ENCODE data around the gene DGAT2. TPM values are rescaled to one million over a fixed set of nuclear protein-coding genes. Genes with fewer than 3 reads are reported as not detected.

The DGAT2 gene
- total RNA-seq, 1 experiment from 2014 or later, result 2.8 TPM

DNA sequence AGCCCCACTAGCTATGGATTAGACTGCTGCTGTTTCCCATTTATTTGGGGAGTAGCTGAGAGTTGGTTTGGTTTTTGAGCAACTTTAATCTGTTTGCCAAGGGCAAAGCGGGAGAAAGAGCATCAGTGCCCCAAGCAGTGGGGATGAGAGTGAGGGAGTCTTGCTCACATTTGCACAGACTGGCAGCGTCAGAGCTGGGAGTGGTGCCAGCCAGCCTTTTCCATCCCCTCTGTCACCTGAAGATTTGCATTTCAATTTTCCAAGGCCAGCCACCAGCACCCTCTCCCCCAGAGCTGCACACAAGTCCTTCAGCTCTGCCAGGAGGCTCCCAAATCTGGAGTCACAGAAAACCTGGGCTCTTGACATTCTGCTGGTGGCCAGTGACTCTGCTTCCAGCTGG is 25.4 kb downstream of the DGAT2 start:
- no peak overlapping the region for H4K8ac ChIP-seq (replicated peaks; ENCODE audit: insufficient read length, low read depth, low read length)
- H3K27me3 ChIP-seq (ENCODE audit: insufficient read depth, low read length), result no peaks in the 10 kb centered on the region
- no peak overlapping the region for H2BK20ac ChIP-seq (ENCODE audit: low read depth, low read length, poor library complexity, severe bottlenecking)
- no peaks in the 10 kb centered on the region for H3K23me2 ChIP-seq (ENCODE audit: insufficient read length, low read depth, low read length, poor library complexity, severe bottlenecking)
- H4K20me1 ChIP-seq (ENCODE audit: control insufficient read depth, insufficient read depth, insufficient read length), result no peaks in the 10 kb centered on the region
- no peaks in the 10 kb centered on the region for H3K79me1 ChIP-seq (ENCODE audit: insufficient read depth, low read depth, low read length, poor library complexity, severe bottlenecking)
- no peak overlapping the region for H4K5ac ChIP-seq (ENCODE audit: insufficient read length, low read depth, low read length)
- no peak overlapping the region for H3K18ac ChIP-seq (ENCODE audit: insufficient read length, low read depth, low read length)
- no CpG with 5 or more reads among the region's 2 CpGs for WGBS (ENCODE audit: extremely low coverage, insufficient read length, low lambda C conversion rate)
- no peak overlapping the region for H3K56ac ChIP-seq (ENCODE audit: insufficient read length, low read depth, low read length)
- no peak overlapping the region for H3K23ac ChIP-seq (ENCODE audit: insufficient read length, low read depth, low read length)
- H3K27ac Mint-ChIP-seq, result no peak overlapping the region
- no peak overlapping the region for H3K27ac ChIP-seq (ENCODE audit: insufficient read length, low read depth, low read length)
- H2BK12ac ChIP-seq (ENCODE audit: insufficient read length, low read depth, low read length), result no peak overlapping the region
- H4K91ac ChIP-seq (ENCODE audit: insufficient read length, low read depth, low read length), result no peak overlapping the region
- H3K4me1 ChIP-seq (ENCODE audit: insufficient read depth, low read length), result no peaks in the 10 kb centered on the region
- no peak overlapping the region for H2AFZ ChIP-seq (ENCODE audit: low read length)
- H3K4me1 Mint-ChIP-seq, result peaks cover 3 to 4% of the 10 kb centered on the region in 2 experiments; a peak in 2 of 4 replicates
- DNase-seq, result no peak
- no peaks in the 10 kb centered on the region for H3K79me2 ChIP-seq (ENCODE audit: insufficient read depth, low read length)
- H3K9ac ChIP-seq (ENCODE audit: extremely low read depth, insufficient read length, low read length), result no peak overlapping the region
- H3T11ph ChIP-seq (ENCODE audit: low read length), result no peak overlapping the region
- no peaks in the 10 kb centered on the region for H3K36me3 Mint-ChIP-seq (ENCODE audit: insufficient read depth in 1 of 3, low read depth in 3 of 3)
- no peak overlapping the region for H3K4ac ChIP-seq (ENCODE audit: low read depth, low read length)
- no peak overlapping the region for H2BK5ac ChIP-seq (ENCODE audit: insufficient read length, low read length)
- H3K9me3 Mint-ChIP-seq, result no peaks in the 10 kb centered on the region
- H3K4me3 Mint-ChIP-seq, result no peak overlapping the region
- H2AK5ac ChIP-seq (ENCODE audit: insufficient read length, low read length), result no peak overlapping the region
- no peak overlapping the region for H2BK120ac ChIP-seq (ENCODE audit: low read depth, low read length, poor library complexity, severe bottlenecking)
- peaks cover 1% of the 10 kb centered on the region for H3K27me3 Mint-ChIP-seq (ENCODE audit: low read depth)
- H3K14ac ChIP-seq (ENCODE audit: insufficient read depth, low read length), result no peak overlapping the region
- TF ChIP-seq, protein P1, sequence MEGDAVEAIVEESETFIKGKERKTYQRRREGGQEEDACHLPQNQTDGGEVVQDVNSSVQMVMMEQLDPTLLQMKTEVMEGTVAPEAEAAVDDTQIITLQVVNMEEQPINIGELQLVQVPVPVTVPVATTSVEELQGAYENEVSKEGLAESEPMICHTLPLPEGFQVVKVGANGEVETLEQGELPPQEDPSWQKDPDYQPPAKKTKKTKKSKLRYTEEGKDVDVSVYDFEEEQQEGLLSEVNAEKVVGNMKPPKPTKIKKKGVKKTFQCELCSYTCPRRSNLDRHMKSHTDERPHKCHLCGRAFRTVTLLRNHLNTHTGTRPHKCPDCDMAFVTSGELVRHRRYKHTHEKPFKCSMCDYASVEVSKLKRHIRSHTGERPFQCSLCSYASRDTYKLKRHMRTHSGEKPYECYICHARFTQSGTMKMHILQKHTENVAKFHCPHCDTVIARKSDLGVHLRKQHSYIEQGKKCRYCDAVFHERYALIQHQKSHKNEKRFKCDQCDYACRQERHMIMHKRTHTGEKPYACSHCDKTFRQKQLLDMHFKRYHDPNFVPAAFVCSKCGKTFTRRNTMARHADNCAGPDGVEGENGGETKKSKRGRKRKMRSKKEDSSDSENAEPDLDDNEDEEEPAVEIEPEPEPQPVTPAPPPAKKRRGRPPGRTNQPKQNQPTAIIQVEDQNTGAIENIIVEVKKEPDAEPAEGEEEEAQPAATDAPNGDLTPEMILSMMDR (conservative IDR thresholded peaks at IDR 0.05), result no peak
- no peaks in the 10 kb centered on the region for H3K9me3 ChIP-seq (ENCODE audit: control insufficient read depth, low read depth, low read length)
- no peak overlapping the region for H2BK15ac ChIP-seq (ENCODE audit: low read depth, low read length)
- H3K4me2 ChIP-seq (ENCODE audit: insufficient read depth, insufficient read length, low read length), result no peak overlapping the region
